K562 (cell line): ENCODE results near the gene TRIO. TPM values are rescaled to one million over a fixed set of nuclear protein-coding genes. Genes with fewer than 3 reads are reported as not detected.

Source experiments
- ATAC-seq: fragments of 200-7000 bp; cut with Tn5 transposase; 3 replicates; pipeline ENCODE4 v1.9.1; 2020; ENCODE audit warnings: moderate library complexity
- BruUV-seq: library from RNA; stranded (reverse); fragments of 400-500 nt; replicated peaks from 2 replicates; lab custom pipeline; 2021; lab: Mats Ljungman, UMichigan
- CTCF ChIA-PET: fragments of 300-600 bp; formaldehyde crosslinking; extraction: SDS; loops from one replicate; lab custom pipeline; 2021; ENCODE audit warnings: low intra/inter-chr PET ratio; lab: Yijun Ruan, JAX
- POLR2A ChIA-PET: fragments of 300-600, 350-650 bp; sonication (Branson Sonifier 250); formaldehyde crosslinking; extraction: SDS; loops from one replicate; lab custom pipeline; 2021; ENCODE audit warnings: antibody characterized with exemption, inconsistent platforms; lab: Yijun Ruan, JAX
- DNase-seq, 4 experiments: peaks; one replicate each; pipeline versions ENCODE4 v3.0.0 to v3.0.0-alpha.2; 2011 to 2018; ENCODE audit warnings: low spot score in 3 of 4, mixed read lengths in 3 of 4; ENCODE audit errors: extremely low read depth in 1 of 4
- FAIRE-seq: peaks from 2 replicates; lab custom pipeline; 2011; peaks lifted over from hg19 to GRCh38; lab: Jason Lieb, UNC
- H2AFZ ChIP-seq: 2 replicates; pipeline ENCODE4 v1.6.0; 2011; ENCODE audit warnings: low read depth, low read length, control low read depth, inconsistent platforms
- H3K27ac ChIP-seq: fragments of 200-600 bp; 3 replicates; pipeline ENCODE4 v1.8.0; 2011; ENCODE audit warnings: low read depth, mild to moderate bottlenecking, control low read depth, inconsistent platforms, low read length, moderate library complexity, mixed read lengths; ENCODE audit errors: extremely low read depth
- H3K27me3 ChIP-seq, 2 experiments: fragments of 300-600 bp in 1 of 2; 2 replicates in 1 of 2; 3 replicates in 1 of 2; pipeline versions ENCODE4 v1.6.0 to v1.8.0; 2011; ENCODE audit warnings: inconsistent platforms in 2 of 2, low read length in 2 of 2, mild to moderate bottlenecking in 1 of 2, mixed read lengths in 1 of 2, moderate library complexity in 1 of 2; ENCODE audit not compliant: control insufficient read depth in 2 of 2, insufficient read depth in 2 of 2
- H3K36me3 ChIP-seq: fragments of 300-600 bp; 3 replicates; pipeline ENCODE4 v1.8.0; 2011; ENCODE audit warnings: mild to moderate bottlenecking, low read length, inconsistent platforms; ENCODE audit not compliant: control insufficient read depth, insufficient read depth
- H3K4me1 ChIP-seq, 2 experiments: fragments of 200-600 bp in 1 of 2; replicated peaks in 1 of 2; 2 replicates in 1 of 2; 3 replicates in 1 of 2; pipeline versions ENCODE4 v1.5.1 to v1.8.0; 2011; ENCODE audit warnings: inconsistent platforms in 2 of 2, low read length in 2 of 2, mild to moderate bottlenecking in 1 of 2, mixed read lengths in 1 of 2, moderate library complexity in 1 of 2; ENCODE audit not compliant: control insufficient read depth in 2 of 2, insufficient read depth in 2 of 2
- H3K4me2 ChIP-seq: 2 replicates; pipeline ENCODE4 v1.6.1; 2011; ENCODE audit warnings: low read length, control low read depth, inconsistent platforms, mixed read lengths; ENCODE audit not compliant: insufficient read depth
- H3K4me3 ChIP-seq: fragments of 200-600 bp; sonication (generic), shearing (Covaris generic); 2 replicates; pipeline ENCODE4 v1.5.1; 2016; ENCODE audit warnings: control low read depth, inconsistent platforms
- H3K79me2 ChIP-seq: fragments of 200-600 bp; 3 replicates; pipeline ENCODE4 v1.8.0; 2011; ENCODE audit warnings: low read length, inconsistent platforms; ENCODE audit not compliant: control insufficient read depth, insufficient read depth
- H3K9ac ChIP-seq, 2 experiments: 2 replicates each; pipeline versions ENCODE4 v1.6.0 to v1.6.1; 2011; ENCODE audit warnings: low read depth in 2 of 2, low read length in 2 of 2, control low read depth in 1 of 2, inconsistent platforms in 1 of 2, mild to moderate bottlenecking in 1 of 2, mixed read lengths in 1 of 2; ENCODE audit not compliant: insufficient read depth in 1 of 2
- H3K9me1 ChIP-seq: one replicate; pipeline ENCODE4 v1.6.0; 2011; ENCODE audit warnings: inconsistent platforms, mild to moderate bottlenecking, low read length, moderate library complexity; ENCODE audit not compliant: control insufficient read depth, insufficient read depth
- H3K9me3 ChIP-seq: replicated peaks from 2 replicates; pipeline ENCODE4 v1.5.1; 2011; ENCODE audit warnings: low read depth, low read length, inconsistent platforms; ENCODE audit not compliant: control insufficient read depth, insufficient read depth
- H4K20me1 ChIP-seq: replicated peaks from 2 replicates; pipeline ENCODE4 v1.6.1; 2011; ENCODE audit warnings: low read length, inconsistent platforms, mixed read lengths; ENCODE audit not compliant: control insufficient read depth, insufficient read depth
- BRF1 ChIP-seq: IDR thresholded peaks from 3 replicates; pipeline ENCODE4 v1.6.1; 2011; ENCODE audit warnings: borderline replicate concordance, mild to moderate bottlenecking; ENCODE audit not compliant: insufficient read length; ENCODE audit errors: extremely low read depth
- CBFB ChIP-seq: sonication (generic); formaldehyde crosslinking; IDR thresholded peaks from 2 replicates; pipeline ENCODE4 v1.4.0; 2020; ENCODE audit warnings: mild to moderate bottlenecking, missing genetic modification reagents
- MITF ChIP-seq: IDR thresholded peaks from 2 replicates; pipeline ENCODE4 v1.6.1; 2014; ENCODE audit warnings: antibody characterized with exemption
- POLR3G ChIP-seq: IDR thresholded peaks from 2 replicates; pipeline ENCODE4 v1.6.1; 2011; ENCODE audit not compliant: insufficient read length, insufficient replicate concordance; ENCODE audit errors: extremely low read depth
- RBM15 ChIP-seq: fragments of 200-400 bp; formaldehyde crosslinking; IDR thresholded peaks from 2 replicates; pipeline ENCODE4 v1.6.1; 2018; ENCODE audit warnings: mild to moderate bottlenecking, low read length, moderate library complexity; ENCODE audit not compliant: insufficient read depth
- SIN3A ChIP-seq, 2 experiments: fragments of 150-350 bp in 1 of 2; IDR thresholded peaks; 2 replicates each; pipeline ENCODE4 v1.6.1; 2011 to 2016; ENCODE audit warnings: borderline replicate concordance in 2 of 2, low read depth in 2 of 2, low read length in 2 of 2, mild to moderate bottlenecking in 2 of 2, moderate library complexity in 2 of 2; ENCODE audit not compliant: control insufficient read depth in 1 of 2
- SNIP1 ChIP-seq: fragments of 450-650 bp; IDR thresholded peaks from 2 replicates; pipeline ENCODE4 v1.7.1; 2017; ENCODE audit warnings: low read depth, mild to moderate bottlenecking
- TAL1 ChIP-seq: fragments of 450-650 bp; IDR thresholded peaks from 2 replicates; pipeline ENCODE4 v1.6.1; 2016; ENCODE audit warnings: mild to moderate bottlenecking
- WGBS: fragments of 100-300 bp; shearing (Covaris generic); methylation state at CpG from one replicate; pipeline ENCODE4 v1.1.6; 2016; ENCODE audit warnings: low coverage, mixed read lengths; ENCODE audit not compliant: insufficient coverage; ENCODE audit errors: missing lambda C conversion rate; 5-methylcytosine and 5-hydroxymethylcytosine counted together
- in situ Hi-C: fragments of 300-500 bp; cut with MboI; formaldehyde crosslinking; loops from 4 replicates; pipeline ENCODE4 v1.15.0; 2018; ENCODE audit warnings: inconsistent platforms, mixed read lengths
- intact Hi-C: fragments of 100-400 bp; cut with micrococcal nuclease; formaldehyde crosslinking; loops from 2 replicates; pipeline ENCODE4 v1.14.2; 2022
- polyA plus RNA-seq, 8 experiments: library from polyadenylated mRNA; depleted of rRNA in 4 of 8; stranded (reverse) in 5 of 8; unstranded in 3 of 8; fragments of >200 nt; fragmentation: Nextera tagmentation in 2 of 8; fragmentation: Illumina TruSeq in 1 of 8; extraction: Ambion mirVana in 2 of 8; extraction: Trizol in 1 of 8; gene quantifications; 2 replicates each; pipeline versions ENCODE4 v1.2.1 to v1.2.3, GENCODE V29; 2011 to 2014; ENCODE audit warnings: inconsistent platforms in 1 of 8, missing spikeins in 1 of 8
- total RNA-seq, 7 experiments: library from RNA; depleted of rRNA in 6 of 7; stranded (reverse); fragments of >200 nt in 6 of 7; fragmentation: Illumina TruSeq in 2 of 7; extraction: Trizol in 2 of 7; gene quantifications; 2 replicates each; pipeline versions ENCODE4 v1.2.1 to v1.2.3, GENCODE V29; 2011 to 2021; ENCODE audit warnings: low replicate concordance in 1 of 7
- TF ChIP-seq, protein P1 (sequence below): sonication (generic); formaldehyde crosslinking; IDR thresholded peaks from 2 replicates; pipeline ENCODE4 v1.8.1; 2023; ENCODE audit warnings: mild to moderate bottlenecking, missing genetic modification reagents, moderate library complexity

Gene TRIO
- total and polyA plus RNA-seq, 9 of the 15 experiments (the other 6 are each of a cell fraction or from before 2014, with no cell fraction given), result 0.24 to 5.0 (median 1.1) TPM

DNA sequence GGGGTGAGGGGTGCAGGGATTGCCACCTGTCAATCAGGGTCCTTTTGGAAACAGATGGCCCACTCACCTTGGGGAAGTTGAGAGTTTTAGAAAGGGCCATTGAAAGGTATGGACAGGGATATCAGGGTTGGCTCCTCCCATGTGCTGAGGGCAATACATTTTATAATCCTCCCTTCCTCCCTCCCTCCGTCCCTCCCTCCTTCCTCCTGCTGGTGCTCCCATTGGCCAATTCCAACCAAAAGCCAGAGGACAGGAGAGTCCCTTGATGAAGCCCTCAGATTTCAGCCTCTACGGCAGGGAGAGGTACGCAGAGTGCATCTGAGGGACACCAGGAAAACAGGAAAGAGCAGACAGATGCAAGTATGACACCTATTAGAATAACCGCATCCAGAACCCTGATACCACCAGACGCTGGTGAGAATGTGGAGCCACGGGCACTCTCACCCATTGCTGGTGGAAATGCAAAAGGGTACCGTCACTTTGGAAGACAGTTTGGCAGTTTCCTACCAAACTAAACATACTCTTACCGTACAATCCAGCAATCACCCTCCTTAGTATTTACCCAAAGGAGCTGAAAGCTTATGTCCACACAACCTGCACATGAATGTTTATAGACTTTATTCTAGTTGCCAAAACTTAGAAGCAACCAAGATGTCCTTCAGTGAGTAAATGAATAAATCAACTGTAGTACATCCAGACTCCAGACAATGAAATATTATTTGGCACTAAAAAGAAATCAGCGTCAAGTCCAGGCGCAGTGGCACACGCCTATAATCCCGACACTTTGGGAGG lies 380.3 kb downstream of the TRIO start:
- no peak for ATAC-seq
- in situ Hi-C loops, result no loop called here
- no peaks in the 10 kb centered on the region for H4K20me1 ChIP-seq
- TF ChIP-seq SNIP1, result no peak
- TF ChIP-seq RBM15, result no peak
- no peak for TF ChIP-seq POLR3G
- no peak for TF ChIP-seq TAL1
- TF ChIP-seq, protein P1, sequence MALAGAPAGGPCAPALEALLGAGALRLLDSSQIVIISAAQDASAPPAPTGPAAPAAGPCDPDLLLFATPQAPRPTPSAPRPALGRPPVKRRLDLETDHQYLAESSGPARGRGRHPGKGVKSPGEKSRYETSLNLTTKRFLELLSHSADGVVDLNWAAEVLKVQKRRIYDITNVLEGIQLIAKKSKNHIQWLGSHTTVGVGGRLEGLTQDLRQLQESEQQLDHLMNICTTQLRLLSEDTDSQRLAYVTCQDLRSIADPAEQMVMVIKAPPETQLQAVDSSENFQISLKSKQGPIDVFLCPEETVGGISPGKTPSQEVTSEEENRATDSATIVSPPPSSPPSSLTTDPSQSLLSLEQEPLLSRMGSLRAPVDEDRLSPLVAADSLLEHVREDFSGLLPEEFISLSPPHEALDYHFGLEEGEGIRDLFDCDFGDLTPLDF (CRISPR knock-in tag), result no peak
- no peak for TF ChIP-seq SIN3A (IDR thresholded peaks at IDR 0.05; ENCODE audit: borderline replicate concordance in 2 of 2, control insufficient read depth in 1 of 2, low read depth in 2 of 2, low read length in 2 of 2)
- TF ChIP-seq MITF, result no peak
- no peak for TF ChIP-seq CBFB (CRISPR knock-in tag)
- no peak for TF ChIP-seq BRF1
- TF ChIP-seq, all 486 proteins: peak for 0
- H3K4me2 ChIP-seq, result no peak overlapping the region
- no peaks in the 10 kb centered on the region for H3K79me2 ChIP-seq
- no peak for FAIRE-seq
- H3K4me3 ChIP-seq, result no peak overlapping the region
- CTCF ChIA-PET, result no interaction called here
- H3K27me3 ChIP-seq, result peaks cover 0 to 5% of the 10 kb centered on the region in 2 experiments; a peak in 2 of 5 replicates
- WGBS, result 2% methylated on average over 11 of the region's 12 CpGs
- no peaks in the 10 kb centered on the region for H3K4me1 ChIP-seq
- intact Hi-C loops, result no loop called here
- H3K27ac ChIP-seq, result no peak overlapping the region
- no peaks in the 10 kb centered on the region for H3K9me3 ChIP-seq
- no peak for DNase-seq
- H2AFZ ChIP-seq, result no peak overlapping the region
- H3K9ac ChIP-seq, result no peak overlapping the region
- H3K36me3 ChIP-seq, result no peaks in the 10 kb centered on the region
- BruUV-seq, result no TSS peak
- no peaks in the 10 kb centered on the region for H3K9me1 ChIP-seq
- POLR2A ChIA-PET, result no interaction called here
